ENCODE measurements around the gene XRCC1. TPM values are rescaled to one million over a fixed set of nuclear protein-coding genes. Genes with fewer than 3 reads are reported as not detected.

XRCC1 gene
- total RNA-seq, 1 experiment from 2014 or later = 20.1 TPM

DNA sequence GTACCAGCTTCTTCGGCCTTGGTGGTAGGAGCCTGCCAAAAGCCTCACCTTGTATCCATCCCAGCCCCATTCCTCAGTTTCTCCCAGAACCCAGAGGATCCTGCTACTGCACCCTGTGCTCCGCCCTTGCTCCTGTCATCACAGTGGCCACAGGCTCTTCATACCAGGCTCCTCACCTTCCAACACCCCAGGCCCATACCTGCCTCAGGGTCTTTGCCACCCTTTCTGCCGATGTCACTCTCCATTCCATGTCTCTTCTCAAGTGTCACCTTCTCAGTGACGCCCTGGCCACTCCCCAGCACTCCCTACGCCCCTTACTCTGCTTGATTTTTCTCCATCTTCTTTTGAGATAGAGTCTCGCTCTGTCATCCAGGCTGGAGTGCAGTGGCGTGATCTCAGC is 34.5 kb upstream of the XRCC1 start:
- POLR2A ChIA-PET = no interaction called here
- H3K4me1 ChIP-seq (ENCODE audit: control insufficient read depth, insufficient read depth, low read length) = no peaks in the 10 kb centered on the region

DNA sequence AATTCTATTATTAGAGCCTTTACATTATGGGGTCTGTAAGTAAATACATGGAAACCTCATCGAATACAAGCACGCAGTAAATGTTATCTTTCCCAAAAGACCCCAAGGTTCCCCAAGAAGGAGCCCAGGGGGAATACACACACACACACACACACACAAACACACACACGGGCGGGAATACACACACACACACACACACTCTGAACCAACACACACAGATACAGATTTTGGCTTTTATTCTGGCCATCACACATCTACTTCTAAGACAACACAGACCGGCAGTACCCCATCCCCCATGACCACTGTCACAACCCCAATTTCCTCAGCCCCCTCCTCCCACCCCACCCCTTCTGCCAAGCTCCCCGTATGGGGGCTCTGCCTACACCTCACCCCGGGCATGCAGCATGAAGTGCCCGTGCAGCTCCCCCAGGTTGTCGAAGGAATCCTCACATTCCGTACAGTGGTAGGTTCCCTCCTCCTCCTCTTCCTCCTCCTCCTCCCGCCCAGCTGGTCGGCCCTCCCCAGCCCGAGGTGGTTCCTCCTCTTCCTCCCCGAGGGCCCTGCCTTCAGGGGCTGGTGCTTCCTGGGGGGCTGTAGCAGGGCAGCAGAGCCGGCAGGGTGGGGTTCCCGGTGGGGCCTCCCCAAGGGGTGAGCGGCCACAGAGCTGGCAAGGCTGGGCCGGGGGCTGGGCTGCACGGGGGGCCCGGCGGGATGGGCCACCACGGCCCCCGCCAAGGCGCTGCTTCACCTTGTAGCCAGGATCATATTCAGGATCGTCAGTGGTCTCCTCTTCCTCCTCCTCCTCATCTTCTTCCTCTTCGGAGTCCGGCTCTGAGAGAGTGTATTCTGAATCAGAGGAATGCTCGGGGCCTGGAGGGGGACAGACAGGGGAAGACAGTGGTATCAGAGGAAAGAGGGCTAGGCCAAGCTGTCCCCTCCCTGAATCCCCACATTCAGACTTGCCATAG is 32.2 kb upstream of the XRCC1 start:
- Histone ChIP-seq H3K27me3 (ENCODE audit: control insufficient read depth, insufficient read depth, low read length) (no peaks in the 10 kb centered on the region), H3K4me3 (ENCODE audit: low read depth in 2 of 2, low read length in 2 of 2) (no peak overlapping the region), H3K9me3 (ENCODE audit: control insufficient read depth, insufficient read depth, low read depth, low read length) (no peaks in the 10 kb centered on the region), H3K36me3 (ENCODE audit: control insufficient read depth, insufficient read depth, low read length) (no peaks in the 10 kb centered on the region), H3K27ac (ENCODE audit: low read length) (no peak overlapping the region), H3K4me1 (ENCODE audit: control insufficient read depth, insufficient read depth, low read length) (no peaks in the 10 kb centered on the region)
- DNase-seq (ENCODE audit: low read depth, low spot score) (no peak), ATAC-seq (no peak)
- TF ChIP-seq, protein P1, sequence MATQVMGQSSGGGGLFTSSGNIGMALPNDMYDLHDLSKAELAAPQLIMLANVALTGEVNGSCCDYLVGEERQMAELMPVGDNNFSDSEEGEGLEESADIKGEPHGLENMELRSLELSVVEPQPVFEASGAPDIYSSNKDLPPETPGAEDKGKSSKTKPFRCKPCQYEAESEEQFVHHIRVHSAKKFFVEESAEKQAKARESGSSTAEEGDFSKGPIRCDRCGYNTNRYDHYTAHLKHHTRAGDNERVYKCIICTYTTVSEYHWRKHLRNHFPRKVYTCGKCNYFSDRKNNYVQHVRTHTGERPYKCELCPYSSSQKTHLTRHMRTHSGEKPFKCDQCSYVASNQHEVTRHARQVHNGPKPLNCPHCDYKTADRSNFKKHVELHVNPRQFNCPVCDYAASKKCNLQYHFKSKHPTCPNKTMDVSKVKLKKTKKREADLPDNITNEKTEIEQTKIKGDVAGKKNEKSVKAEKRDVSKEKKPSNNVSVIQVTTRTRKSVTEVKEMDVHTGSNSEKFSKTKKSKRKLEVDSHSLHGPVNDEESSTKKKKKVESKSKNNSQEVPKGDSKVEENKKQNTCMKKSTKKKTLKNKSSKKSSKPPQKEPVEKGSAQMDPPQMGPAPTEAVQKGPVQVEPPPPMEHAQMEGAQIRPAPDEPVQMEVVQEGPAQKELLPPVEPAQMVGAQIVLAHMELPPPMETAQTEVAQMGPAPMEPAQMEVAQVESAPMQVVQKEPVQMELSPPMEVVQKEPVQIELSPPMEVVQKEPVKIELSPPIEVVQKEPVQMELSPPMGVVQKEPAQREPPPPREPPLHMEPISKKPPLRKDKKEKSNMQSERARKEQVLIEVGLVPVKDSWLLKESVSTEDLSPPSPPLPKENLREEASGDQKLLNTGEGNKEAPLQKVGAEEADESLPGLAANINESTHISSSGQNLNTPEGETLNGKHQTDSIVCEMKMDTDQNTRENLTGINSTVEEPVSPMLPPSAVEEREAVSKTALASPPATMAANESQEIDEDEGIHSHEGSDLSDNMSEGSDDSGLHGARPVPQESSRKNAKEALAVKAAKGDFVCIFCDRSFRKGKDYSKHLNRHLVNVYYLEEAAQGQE (IDR thresholded peaks at IDR 0.05; ENCODE audit: insufficient read depth in 1 of 2, low read depth in 2 of 2, low read length in 1 of 2) = no peak
- TF ChIP-seq POLR2AphosphoS5 (IDR thresholded peaks at IDR 0.05; ENCODE audit: low read depth, low read length) (no peak), TCF7L2 (IDR thresholded peaks at IDR 0.05; ENCODE audit: low read depth, low read length) (no peak)
- CTCF ChIA-PET = no interaction called here
- no TSS peak for BruUV-seq (replicated peaks)
- intact Hi-C loops (cut with micrococcal nuclease; ENCODE audit: unreplicated experiment) (no loop called here), in situ Hi-C loops (cut with HindIII; ENCODE audit: low pct_unique_long_range_greater_than_20kb, low sequenced_read_pairs) (no loop called here)
- POLR2A ChIA-PET = no interaction called here

More for the DNA sequence above, 34.5 kb upstream of the XRCC1 start:
- H3K4me3 ChIP-seq (ENCODE audit: low read depth in 2 of 2, low read length in 2 of 2) = no peak overlapping the region
- DNase-seq (ENCODE audit: low read depth, low spot score) (no peak), ATAC-seq (no peak)
- no peak overlapping the region for H3K27ac ChIP-seq (ENCODE audit: low read length)
- in situ Hi-C loops (cut with HindIII; ENCODE audit: low pct_unique_long_range_greater_than_20kb, low sequenced_read_pairs) (no loop called here), intact Hi-C loops (cut with micrococcal nuclease; ENCODE audit: unreplicated experiment) (no loop called here)
- no TSS peak for BruUV-seq (replicated peaks)
- H3K9me3 ChIP-seq (ENCODE audit: control insufficient read depth, insufficient read depth, low read depth, low read length) = no peaks in the 10 kb centered on the region
- no peak for TF ChIP-seq SIN3A (IDR thresholded peaks at IDR 0.05; ENCODE audit: borderline replicate concordance, insufficient read depth, low read depth, low read length)
- CTCF ChIA-PET = no interaction called here
- no peaks in the 10 kb centered on the region for H3K36me3 ChIP-seq (ENCODE audit: control insufficient read depth, insufficient read depth, low read length)
- H3K27me3 ChIP-seq (ENCODE audit: control insufficient read depth, insufficient read depth, low read length) = no peaks in the 10 kb centered on the region

DNA sequence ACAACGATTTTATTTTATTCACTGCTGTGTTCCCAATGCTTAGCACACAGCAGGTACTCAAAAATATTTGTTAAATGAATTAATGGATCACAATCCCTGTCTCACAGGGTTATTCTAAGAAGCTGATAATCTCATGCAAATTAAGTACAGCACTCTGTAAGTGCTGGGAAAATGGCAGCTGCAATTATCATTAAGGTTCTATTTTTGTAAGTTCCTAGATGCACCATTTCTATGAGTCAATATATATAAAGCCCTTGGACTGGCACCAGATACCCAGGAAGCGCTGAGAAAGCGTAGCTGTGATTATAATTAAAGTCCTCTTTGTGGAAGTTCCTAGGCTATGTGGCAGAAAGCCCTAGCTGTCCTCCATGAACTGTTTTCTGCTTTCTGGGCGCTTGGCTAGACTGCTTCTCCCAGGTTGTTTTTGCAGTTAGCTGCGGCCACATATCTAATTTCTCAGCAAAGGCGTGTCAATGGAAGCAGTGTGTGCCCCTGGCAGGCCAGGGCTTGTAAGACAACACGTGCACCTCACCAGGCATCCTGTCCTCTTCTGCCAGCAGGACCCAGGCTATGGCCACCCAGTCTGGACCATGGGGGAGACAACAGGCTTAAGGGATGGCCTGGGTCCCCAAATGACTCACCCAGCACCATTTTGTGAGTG is 31.4 kb upstream of the XRCC1 start:
- no peaks in the 10 kb centered on the region for H3K9me3 ChIP-seq (ENCODE audit: control insufficient read depth, insufficient read depth, low read depth, low read length)
- H3K36me3 ChIP-seq (ENCODE audit: control insufficient read depth, insufficient read depth, low read length) = no peaks in the 10 kb centered on the region
- no peaks in the 10 kb centered on the region for H3K27me3 ChIP-seq (ENCODE audit: control insufficient read depth, insufficient read depth, low read length)
- ATAC-seq (no peak), DNase-seq (ENCODE audit: low read depth, low spot score) (no peak)
- no peak overlapping the region for H3K27ac ChIP-seq (ENCODE audit: low read length)
- BruUV-seq (replicated peaks) = no TSS peak
- ChIA-PET CTCF (no interaction called here), POLR2A (no interaction called here)
- in situ Hi-C loops (cut with HindIII; ENCODE audit: low pct_unique_long_range_greater_than_20kb, low sequenced_read_pairs) = no loop called here
- no peak overlapping the region for H3K4me3 ChIP-seq (ENCODE audit: low read depth in 2 of 2, low read length in 2 of 2)
- no peaks in the 10 kb centered on the region for H3K4me1 ChIP-seq (ENCODE audit: control insufficient read depth, insufficient read depth, low read length)
- intact Hi-C loops (cut with micrococcal nuclease; ENCODE audit: unreplicated experiment) = no loop called here
- TF ChIP-seq, protein P1 (IDR thresholded peaks at IDR 0.05; ENCODE audit: insufficient read depth in 1 of 2, low read depth in 2 of 2, low read length in 1 of 2) = no peak
- TF ChIP-seq SIN3A (IDR thresholded peaks at IDR 0.05; ENCODE audit: borderline replicate concordance, insufficient read depth, low read depth, low read length) (no peak), POLR2AphosphoS5 (IDR thresholded peaks at IDR 0.05; ENCODE audit: low read depth, low read length) (no peak), TCF7L2 (IDR thresholded peaks at IDR 0.05; ENCODE audit: low read depth, low read length) (no peak)
- TF ChIP-seq, protein P2, sequence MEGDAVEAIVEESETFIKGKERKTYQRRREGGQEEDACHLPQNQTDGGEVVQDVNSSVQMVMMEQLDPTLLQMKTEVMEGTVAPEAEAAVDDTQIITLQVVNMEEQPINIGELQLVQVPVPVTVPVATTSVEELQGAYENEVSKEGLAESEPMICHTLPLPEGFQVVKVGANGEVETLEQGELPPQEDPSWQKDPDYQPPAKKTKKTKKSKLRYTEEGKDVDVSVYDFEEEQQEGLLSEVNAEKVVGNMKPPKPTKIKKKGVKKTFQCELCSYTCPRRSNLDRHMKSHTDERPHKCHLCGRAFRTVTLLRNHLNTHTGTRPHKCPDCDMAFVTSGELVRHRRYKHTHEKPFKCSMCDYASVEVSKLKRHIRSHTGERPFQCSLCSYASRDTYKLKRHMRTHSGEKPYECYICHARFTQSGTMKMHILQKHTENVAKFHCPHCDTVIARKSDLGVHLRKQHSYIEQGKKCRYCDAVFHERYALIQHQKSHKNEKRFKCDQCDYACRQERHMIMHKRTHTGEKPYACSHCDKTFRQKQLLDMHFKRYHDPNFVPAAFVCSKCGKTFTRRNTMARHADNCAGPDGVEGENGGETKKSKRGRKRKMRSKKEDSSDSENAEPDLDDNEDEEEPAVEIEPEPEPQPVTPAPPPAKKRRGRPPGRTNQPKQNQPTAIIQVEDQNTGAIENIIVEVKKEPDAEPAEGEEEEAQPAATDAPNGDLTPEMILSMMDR (IDR thresholded peaks at IDR 0.05) = no peak
